ENCODE measurements around the gene SPTLC3.

DNA sequence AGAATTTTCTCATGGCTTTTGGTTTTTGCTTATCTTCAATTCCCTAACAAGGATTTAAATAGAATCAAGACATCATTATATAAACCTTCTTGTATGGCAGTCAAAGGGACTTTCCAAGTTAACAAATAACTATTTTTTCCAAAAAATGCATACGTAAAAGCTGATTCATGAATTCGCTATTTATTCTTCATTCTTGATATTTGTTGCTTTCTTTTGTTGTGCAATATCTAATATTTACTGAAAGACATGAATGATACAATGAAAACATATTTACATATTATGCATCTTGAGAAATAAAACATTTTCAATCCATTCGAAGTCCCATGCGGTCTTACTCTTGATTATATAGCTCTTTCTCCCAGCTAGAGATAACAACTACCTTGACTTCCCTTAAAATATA is 47.0 kb upstream of the SPTLC3 start:
- TF ChIP-seq, protein P1, sequence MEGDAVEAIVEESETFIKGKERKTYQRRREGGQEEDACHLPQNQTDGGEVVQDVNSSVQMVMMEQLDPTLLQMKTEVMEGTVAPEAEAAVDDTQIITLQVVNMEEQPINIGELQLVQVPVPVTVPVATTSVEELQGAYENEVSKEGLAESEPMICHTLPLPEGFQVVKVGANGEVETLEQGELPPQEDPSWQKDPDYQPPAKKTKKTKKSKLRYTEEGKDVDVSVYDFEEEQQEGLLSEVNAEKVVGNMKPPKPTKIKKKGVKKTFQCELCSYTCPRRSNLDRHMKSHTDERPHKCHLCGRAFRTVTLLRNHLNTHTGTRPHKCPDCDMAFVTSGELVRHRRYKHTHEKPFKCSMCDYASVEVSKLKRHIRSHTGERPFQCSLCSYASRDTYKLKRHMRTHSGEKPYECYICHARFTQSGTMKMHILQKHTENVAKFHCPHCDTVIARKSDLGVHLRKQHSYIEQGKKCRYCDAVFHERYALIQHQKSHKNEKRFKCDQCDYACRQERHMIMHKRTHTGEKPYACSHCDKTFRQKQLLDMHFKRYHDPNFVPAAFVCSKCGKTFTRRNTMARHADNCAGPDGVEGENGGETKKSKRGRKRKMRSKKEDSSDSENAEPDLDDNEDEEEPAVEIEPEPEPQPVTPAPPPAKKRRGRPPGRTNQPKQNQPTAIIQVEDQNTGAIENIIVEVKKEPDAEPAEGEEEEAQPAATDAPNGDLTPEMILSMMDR (IDR thresholded peaks at IDR 0.05) = no peak
- TF ChIP-seq POLR2A (IDR thresholded peaks at IDR 0.05) = no peak
- no peak for TF ChIP-seq POLR2AphosphoS5 (IDR thresholded peaks at IDR 0.05)

All from sigmoid colon (tissue), 4 donors.